GM18951 (cell line): ENCODE measurements around the gene DIAPH2.

Experiments used
- POLR2A ChIP-seq: IDR thresholded peaks from 4 replicates; pipeline ENCODE4 v1.6.1; 2011; ENCODE audit warnings: mild to moderate bottlenecking; ENCODE audit not compliant: insufficient read length, insufficient read depth; ENCODE audit errors: extremely low read depth
- in situ Hi-C: fragments of 300-500 bp; cut with MboI; formaldehyde crosslinking; loops from one replicate; pipeline ENCODE4 v1.12.0; 2022; ENCODE audit warnings: low sequenced_read_pairs, mixed read lengths, inconsistent platforms; ENCODE audit not compliant: unreplicated experiment

Gene DIAPH2

DNA sequence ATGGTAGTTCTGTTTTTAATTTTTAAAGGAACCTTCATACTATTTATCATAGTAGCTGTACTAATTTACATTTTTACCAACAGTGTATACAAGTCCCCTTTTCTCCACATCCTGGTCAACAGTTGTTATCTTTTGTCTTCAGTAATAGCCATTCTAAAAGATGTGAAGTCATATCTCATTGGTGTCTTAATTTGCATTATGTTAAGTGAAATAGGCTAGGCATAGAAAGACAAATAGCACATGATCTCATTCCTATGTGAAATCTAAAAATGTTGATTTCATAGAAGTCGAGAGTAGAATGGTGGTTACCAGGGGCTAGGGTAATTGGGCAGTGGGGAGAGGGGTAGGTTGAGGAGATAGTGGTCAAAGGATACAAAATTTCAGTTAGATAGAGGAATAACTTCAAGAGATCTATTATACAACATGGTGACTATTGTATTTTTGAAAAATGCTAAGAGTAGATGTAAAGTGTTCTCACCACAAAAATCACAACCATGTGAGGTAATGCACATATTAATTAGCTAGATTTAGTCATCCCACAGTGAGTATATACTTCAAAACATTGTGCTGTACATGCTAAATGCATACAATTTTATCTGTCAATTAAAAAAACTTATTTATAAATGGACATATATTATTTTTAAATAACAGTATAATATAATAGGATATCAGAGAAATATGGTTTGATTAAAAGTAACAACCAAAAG lies 58.9 kb downstream of the DIAPH2 start:
- TF ChIP-seq POLR2A, result no peak
- in situ Hi-C loops, result no loop called here

DNA sequence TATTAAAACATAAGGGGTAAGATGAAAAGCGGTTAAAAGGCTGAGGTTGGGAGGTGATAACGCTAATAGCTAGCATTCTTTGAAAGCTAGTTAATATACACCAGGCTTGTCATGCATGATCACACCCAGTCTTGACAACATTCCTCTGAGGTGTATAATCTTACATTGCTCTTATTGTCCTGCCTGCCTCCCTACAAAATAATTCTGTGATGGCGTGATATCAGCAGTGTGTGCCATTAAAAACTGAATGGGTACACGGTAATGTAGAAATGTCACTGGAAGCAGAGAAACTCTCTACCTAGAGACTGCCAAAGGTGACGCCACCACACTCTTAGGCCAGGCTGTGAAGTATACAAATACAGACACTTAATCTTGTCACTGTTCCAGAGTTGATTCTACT lies 68.1 kb downstream of the DIAPH2 start:
- in situ Hi-C loops, result loop anchor here (10.0 kb wide), 1 partner anchor 528 kb away; no protein-coding TSS in a partner anchor
- no peak for TF ChIP-seq POLR2A

DNA sequence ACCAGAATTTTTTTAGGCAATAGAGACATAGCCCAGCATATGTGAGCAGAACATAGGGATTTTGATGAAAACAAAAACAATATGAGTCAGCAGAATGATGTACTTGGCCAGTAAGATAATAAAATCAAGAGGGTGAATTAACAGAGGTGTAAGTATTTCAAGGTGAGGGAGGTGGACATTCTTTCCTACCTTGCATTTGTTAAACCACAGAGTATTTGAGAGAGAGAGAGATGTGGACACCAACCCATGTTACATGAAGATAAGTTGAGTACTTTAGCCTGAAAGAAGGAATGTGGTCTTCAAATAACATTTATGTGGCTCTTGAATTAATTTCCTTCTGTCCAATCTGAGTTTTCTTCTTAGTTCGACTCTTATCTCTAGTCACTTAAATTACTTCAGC lies 68.6 kb downstream of the DIAPH2 start:
- in situ Hi-C loops, result loop anchor here (10.0 kb wide), 1 partner anchor 528 kb away; no protein-coding TSS in a partner anchor
- no peak for TF ChIP-seq POLR2A

DNA sequence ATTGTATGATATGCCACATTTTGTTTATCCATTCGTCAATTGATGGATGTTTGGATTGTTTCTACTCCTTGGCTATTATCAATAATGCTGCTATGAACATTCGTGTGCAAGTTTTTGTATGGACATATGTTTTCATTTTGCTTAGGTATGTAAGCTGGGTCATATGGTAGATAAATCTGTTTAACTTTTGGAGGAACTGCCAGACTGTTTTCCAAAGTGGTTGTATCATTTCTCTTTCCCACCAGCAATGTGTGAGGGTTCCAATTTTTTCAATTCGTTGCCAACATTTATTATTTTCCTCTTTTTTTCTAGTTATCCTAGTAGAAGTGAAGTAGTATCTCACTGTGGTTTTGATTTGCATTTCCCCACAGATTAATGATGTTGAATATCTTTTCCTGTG lies 71.8 kb downstream of the DIAPH2 start:
- no peak for TF ChIP-seq POLR2A
- in situ Hi-C loops, result loop anchor here (10.0 kb wide), 1 partner anchor 532 kb away; no protein-coding TSS in a partner anchor

DNA sequence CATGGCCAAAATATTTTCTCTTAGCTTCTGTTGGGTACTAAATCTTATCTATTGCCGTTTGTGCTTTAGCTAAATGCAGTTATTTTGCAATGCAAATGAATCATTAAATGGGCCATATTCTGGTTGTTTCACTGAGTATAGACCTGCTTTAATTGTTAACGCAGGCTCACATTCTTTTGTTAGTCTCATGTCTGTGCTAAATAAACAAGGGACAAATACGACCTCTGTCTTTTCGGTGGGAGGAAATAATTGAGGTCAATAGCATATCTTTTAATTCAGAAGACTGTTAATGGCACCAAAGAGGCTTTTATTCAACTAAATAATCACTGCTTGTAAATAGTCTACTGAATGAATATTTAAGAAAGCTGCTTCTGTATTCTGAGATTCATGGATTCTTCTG lies 76.9 kb downstream of the DIAPH2 start:
- TF ChIP-seq POLR2A, result no peak
- in situ Hi-C loops, result no loop called here

DNA sequence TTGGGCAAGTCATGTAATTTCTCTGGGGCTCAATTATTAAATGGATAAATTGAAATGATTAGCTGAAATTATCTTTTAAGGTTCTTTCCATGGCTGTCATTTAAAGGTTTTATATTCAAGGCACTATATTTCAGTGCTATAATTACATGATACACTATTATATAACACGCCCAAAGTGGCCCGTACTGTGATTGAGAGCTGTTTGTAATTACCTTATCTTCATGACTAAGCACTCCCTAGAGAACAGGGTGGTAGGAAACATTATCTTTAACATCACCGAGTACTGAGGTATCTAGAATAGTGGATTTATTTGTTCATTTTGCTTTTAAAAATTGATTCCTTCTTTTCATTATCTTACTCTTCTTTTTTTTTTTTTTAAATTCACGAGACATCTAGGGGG lies 79.0 kb downstream of the DIAPH2 start:
- in situ Hi-C loops, result no loop called here
- no peak for TF ChIP-seq POLR2A

DNA sequence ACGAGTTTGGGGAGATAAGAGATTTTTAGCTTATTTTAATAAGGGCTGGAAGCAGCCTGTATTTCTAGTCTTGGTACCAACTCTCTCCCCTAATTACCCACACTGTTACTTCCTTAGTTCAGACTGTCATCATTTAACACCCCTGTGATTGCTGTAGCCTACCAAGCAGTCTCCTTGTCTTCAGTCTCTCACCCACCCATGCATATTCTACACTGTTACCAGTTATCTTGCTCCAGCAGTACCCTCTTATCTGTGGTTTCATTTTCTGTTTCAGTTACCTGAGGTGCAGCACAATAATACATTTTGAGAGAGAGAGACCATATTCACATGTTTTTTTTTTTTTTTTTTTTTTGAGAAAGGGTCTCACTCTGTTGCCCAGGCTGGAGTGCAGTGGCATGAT lies 80.2 kb downstream of the DIAPH2 start:
- TF ChIP-seq POLR2A, result no peak
- in situ Hi-C loops, result no loop called here

DNA sequence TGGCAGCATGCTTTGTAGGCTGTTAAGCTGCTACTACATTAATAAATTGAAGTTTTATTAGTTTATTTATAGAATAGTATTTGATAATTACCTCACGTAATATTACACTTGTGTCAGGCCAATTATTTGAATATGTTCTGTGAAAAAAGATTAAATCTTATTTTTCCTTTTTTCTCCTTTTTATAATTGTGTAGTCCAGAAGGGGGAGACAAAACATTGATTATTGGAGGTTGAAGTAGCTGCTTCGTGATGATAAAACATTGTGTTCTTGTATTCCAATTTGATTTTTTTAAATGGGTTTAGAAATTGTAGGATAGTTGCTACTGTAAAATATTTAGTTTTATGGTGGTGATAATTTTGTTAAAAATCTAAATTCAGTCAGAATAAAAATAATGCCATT lies 85.7 kb downstream of the DIAPH2 start:
- no peak for TF ChIP-seq POLR2A
- in situ Hi-C loops, result no loop called here

DNA sequence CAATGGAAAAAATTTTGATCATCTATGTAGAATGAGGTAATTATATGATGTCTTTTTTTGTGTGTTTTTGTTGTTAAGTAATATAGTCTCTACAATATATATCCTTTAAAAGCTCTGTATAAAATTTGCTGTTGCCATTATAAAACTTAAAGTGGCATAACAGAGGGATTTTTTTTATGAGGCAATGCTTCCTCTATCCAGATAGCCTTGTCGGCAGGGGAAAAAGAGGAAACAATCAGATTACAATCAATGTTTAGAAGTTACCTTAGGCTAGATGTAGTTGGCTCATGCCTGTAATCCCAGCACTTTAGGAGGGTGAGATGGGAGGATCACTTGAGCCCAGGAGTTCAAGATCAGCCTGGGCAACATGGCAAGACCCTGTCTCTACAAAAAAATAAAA lies 86.8 kb downstream of the DIAPH2 start:
- in situ Hi-C loops, result no loop called here
- TF ChIP-seq POLR2A, result no peak

DNA sequence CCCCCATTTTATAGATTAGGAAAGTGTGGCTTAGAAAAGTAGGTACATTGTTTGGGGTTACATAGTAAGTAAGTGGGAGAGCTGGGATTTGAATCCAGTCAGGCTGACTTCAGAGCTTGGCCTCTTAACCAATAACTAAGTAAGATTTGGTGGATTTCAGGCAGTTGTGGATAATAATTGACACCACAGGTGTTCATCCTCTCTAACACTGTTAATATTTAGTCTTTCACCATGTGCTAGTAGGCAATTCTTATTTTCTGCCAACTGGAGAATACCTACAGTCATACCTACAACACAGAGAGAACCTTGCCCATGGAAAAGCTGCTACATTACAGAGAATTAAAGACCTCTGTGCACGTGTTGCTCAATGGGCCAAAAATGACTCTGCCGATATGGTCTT lies 89.5 kb downstream of the DIAPH2 start:
- no peak for TF ChIP-seq POLR2A
- in situ Hi-C loops, result no loop called here

DNA sequence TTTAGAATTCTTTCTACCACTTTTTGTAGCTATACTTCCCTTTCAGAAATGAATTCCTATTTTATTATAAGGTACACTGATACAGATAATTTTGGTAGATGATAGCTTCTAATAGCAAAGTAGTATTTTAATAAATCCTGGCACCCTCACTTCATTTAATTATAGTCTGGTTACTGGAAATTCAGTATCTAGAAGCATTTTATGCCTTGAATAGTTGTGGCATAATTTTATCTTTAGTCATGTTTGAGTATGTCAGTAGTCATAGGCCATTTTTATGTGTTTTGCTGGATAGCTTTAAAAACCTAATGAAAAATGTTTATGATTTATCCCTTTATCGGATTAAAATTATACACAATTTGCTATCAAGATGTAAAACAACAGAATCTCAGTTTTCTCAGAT lies 92.3 kb downstream of the DIAPH2 start:
- in situ Hi-C loops, result no loop called here
- no peak for TF ChIP-seq POLR2A

DNA sequence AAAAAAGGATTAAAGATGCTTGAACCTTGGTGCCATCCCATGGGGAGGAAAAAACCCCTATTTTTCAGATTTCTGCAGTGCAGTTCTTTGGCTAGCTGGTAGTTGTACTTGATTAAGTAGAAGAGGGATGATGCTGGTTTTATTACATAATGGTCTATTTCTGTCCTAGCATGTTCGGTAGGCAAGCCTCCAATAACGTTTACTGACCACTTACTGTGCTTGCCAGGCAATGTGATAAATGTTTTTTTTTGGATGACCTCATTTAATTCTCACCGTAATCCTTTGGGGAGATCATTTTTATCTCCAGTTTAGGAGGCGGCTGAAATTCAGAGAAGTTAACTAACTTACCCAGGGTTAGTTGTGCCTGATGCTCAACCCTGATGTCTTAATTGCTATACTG lies 106.9 kb downstream of the DIAPH2 start:
- in situ Hi-C loops, result no loop called here
- no peak for TF ChIP-seq POLR2A

DNA sequence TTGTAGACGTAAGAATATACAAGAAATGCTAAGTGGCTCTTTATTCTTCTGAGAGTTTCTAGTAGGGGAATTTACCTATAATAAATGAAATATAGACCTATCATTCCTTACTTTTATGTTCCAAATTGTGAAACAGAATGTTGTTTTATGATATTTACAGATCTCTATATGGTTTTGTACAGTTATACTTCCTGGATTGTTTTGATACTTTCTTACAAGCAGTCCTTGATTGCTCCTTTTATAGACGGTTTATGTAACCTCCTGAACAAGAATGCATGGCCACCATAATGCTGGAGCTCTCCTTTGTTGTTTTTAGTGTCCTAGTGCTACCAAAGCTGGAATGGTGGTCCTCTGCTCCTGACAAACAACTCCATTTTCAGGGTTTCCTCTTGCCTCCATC lies 107.4 kb downstream of the DIAPH2 start:
- in situ Hi-C loops, result no loop called here
- TF ChIP-seq POLR2A, result no peak

DNA sequence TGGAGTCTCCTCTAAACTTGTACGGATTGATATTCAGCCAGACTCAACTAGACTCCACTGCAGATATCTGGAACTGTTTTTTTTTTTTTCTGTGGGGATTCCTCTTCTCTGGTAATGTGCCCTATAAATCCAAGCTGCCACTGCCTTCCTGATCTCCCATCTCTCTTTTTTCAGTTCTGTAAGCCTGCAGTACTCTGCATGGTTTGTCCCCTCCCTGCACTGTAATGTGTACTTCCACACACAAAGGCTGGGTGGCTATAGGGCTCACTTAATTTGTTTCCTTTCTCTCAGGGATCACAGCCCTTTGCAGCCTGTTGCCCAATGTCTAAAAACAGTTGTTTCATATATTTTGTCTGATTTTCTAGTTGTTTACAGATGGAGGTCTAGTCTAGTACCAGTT lies 114.3 kb downstream of the DIAPH2 start:
- in situ Hi-C loops, result no loop called here
- no peak for TF ChIP-seq POLR2A

DNA sequence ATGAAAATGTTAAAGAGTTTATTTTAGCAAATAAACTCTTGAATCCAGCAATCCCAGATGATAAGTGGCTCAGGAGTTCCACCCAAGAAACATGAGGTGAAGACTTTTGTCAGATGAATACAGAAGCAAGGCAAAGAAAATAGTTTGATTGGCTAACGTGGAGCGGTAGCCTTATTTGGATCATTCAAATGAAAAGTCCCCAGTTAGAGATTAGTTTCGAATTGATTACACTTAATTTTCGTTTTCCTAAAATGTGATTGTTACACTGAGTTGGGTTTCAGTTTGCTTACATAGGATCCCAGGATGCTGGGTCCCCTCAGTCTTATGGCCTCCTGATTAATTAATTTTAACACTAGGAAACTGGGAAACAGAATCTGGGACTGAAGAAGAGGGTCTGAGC lies 122.7 kb downstream of the DIAPH2 start:
- in situ Hi-C loops, result no loop called here
- TF ChIP-seq POLR2A, result no peak
